ENCODE data around the gene ARSA.
A peak's percentile ranks its signal among the peaks of the same experiment; 100 is the strongest.
"Not testable (repeated sequence)": the region's sequence is repeated elsewhere in the genome, so short reads cannot be mapped to it uniquely, and the experiment has no call there.

The ARSA gene

GRCh38 chr22:50612528-50613221, 15.3 kb downstream of the ARSA start:
- DNase-seq (ENCODE audit: low read depth): peak; percentile 19
- H3K4me3 ChIP-seq (ENCODE audit: low read length): no peak overlapping the region
- TF ChIP-seq CTCF (IDR thresholded peaks at IDR 0.05; ENCODE audit: insufficient read depth, low read depth, low read length, missing control alignments): no peak

DNA sequence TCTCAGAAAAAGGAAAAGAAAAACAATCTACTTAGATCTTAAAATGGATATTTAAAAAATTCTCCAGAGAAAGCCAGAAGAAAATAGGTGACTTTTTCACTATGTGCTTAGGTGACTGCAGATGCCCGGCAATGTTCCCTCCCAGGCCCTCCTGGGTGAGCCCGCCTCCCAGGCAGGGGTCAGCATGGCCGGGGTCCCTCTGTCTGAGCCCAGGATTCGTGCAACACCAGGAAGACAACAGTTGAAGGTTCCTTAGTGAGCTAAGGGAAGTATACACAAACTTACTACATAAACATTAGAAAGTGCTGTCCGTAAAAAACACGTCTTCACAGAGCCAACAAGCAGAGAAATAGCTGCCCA, 15.8 kb downstream of the ARSA start:
- no peak for TF ChIP-seq CTCF (IDR thresholded peaks at IDR 0.05; ENCODE audit: insufficient read depth, low read depth, low read length, missing control alignments)
- no peak overlapping the region for H3K4me3 ChIP-seq (ENCODE audit: low read length)
- no peak for DNase-seq (ENCODE audit: low read depth)

- H3K4me3 ChIP-seq (ENCODE audit: low read length): no peak overlapping the region
- DNase-seq (ENCODE audit: low read depth): no peak
- TF ChIP-seq CTCF (IDR thresholded peaks at IDR 0.05; ENCODE audit: insufficient read depth, low read depth, low read length, missing control alignments): no peak
Observed at GRCh38 chr22:50611341-50612060, 16.5 kb downstream of the ARSA start.

- no peak overlapping the region for H3K4me3 ChIP-seq (ENCODE audit: low read length)
- no peak for DNase-seq (ENCODE audit: low read depth)
- TF ChIP-seq CTCF (IDR thresholded peaks at IDR 0.05; ENCODE audit: insufficient read depth, low read depth, low read length, missing control alignments): no peak
Observed at GRCh38 chr22:50610581-50610980, 17.4 kb downstream of the ARSA start.

- no peak for TF ChIP-seq CTCF (IDR thresholded peaks at IDR 0.05; ENCODE audit: insufficient read depth, low read depth, low read length, missing control alignments)
- no peak overlapping the region for H3K4me3 ChIP-seq (ENCODE audit: low read length)
- DNase-seq (ENCODE audit: low read depth): no peak
Observed at GRCh38 chr22:50610041-50610451, 17.9 kb downstream of the ARSA start.

- DNase-seq (ENCODE audit: low read depth): no peak
- H3K4me3 ChIP-seq (ENCODE audit: low read length): no peak overlapping the region
- TF ChIP-seq CTCF (IDR thresholded peaks at IDR 0.05; ENCODE audit: insufficient read depth, low read depth, low read length, missing control alignments): no peak
Observed at GRCh38 chr22:50609599-50609998, 18.4 kb downstream of the ARSA start.

DNA sequence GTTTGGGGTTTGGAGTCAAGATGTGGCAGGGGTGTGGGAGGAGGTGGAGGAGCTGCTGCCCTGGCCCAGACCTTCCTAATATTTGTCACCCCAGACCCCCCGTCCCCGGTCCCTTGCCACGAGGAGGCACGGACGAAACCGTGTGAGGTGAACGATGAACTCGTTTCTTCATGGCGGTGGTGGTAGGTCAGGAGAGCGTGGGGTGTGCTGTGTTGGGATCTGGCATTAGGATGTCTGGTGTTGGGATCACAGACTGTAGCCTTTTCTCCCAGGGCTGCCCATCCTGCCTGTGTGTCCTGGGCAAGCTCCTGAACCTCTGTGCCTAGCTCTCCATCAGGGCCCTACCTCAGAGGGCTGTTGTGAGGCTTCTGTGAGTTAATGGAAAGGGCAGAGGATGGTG, 19.0 kb downstream of the ARSA start:
- no peak for DNase-seq (ENCODE audit: low read depth)
- no peak for TF ChIP-seq CTCF (IDR thresholded peaks at IDR 0.05; ENCODE audit: insufficient read depth, low read depth, low read length, missing control alignments)
- H3K4me3 ChIP-seq (ENCODE audit: low read length): no peak overlapping the region

DNA sequence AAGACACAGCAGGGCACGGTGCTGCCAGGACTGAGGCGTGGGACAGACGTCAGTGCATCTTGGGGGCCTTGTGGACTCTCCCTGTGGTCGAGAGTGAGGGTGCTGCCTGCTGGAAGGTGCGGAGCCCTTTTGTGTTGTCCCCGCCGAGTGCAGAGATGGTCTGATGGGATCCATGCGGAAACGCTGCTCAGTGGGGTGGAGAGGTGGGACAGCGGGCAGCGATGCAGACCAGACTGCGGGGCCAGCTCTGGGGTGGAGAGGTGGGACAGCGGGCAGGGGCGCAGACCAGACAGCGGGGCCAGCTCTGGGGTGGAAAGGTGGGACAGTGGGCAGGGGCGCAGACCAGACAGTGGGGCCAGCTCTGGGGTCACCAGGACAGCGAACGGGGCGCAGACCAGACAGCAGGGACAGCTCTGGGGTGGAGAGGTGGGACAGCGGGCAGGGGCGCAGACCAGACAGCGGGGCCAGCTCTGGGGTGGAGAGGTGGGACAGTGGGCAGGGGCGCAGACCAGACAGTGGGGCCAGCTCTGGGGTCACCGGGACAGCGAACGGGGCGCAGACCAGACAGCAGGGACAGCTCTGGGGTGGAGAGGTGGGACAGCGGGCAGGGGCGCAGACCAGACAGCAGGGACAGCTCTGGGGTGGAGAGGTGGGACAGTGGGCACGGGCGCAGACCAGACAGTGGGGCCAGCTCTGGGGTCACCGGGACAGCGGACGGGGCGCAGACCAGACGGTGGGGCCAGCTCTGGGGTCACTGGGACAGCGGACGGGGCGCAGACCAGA, 19.7 kb downstream of the ARSA start:
- not testable (repeated sequence) for DNase-seq (ENCODE audit: low read depth); H3K4me3 ChIP-seq (ENCODE audit: low read length)
